ENCODE measurements around the gene TRMT1.

TRMT1 gene

DNA sequence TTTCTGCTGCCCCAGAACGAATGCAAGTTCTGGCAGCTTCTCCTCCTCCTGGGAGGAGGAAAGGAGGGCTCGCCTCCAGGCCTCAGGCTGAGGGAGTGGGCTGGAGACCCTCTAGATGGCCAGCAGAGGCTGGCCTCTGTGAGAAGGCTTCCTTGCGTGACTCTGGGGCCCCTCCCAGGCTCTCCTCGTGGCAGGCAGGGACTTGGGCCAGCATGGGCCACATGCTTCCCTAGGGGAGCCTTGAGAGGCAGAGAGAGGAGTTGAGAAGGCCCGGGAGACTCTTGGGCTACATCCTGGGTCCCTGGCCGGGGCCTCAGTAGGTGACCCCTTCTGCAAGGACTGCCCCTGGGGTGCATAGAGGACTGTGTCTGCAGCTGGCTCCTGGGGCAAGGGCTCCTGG lies 39.8 kb downstream of the TRMT1 start:
- in situ Hi-C loops (cut with HindIII; ENCODE audit: low sequenced_read_pairs) = no loop called here
- DNase-seq (ENCODE audit: low read depth) = no peak
- H3K4me3 ChIP-seq (ENCODE audit: low read depth, low read length) = no peak overlapping the region
- TF ChIP-seq, protein P1, sequence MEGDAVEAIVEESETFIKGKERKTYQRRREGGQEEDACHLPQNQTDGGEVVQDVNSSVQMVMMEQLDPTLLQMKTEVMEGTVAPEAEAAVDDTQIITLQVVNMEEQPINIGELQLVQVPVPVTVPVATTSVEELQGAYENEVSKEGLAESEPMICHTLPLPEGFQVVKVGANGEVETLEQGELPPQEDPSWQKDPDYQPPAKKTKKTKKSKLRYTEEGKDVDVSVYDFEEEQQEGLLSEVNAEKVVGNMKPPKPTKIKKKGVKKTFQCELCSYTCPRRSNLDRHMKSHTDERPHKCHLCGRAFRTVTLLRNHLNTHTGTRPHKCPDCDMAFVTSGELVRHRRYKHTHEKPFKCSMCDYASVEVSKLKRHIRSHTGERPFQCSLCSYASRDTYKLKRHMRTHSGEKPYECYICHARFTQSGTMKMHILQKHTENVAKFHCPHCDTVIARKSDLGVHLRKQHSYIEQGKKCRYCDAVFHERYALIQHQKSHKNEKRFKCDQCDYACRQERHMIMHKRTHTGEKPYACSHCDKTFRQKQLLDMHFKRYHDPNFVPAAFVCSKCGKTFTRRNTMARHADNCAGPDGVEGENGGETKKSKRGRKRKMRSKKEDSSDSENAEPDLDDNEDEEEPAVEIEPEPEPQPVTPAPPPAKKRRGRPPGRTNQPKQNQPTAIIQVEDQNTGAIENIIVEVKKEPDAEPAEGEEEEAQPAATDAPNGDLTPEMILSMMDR (IDR thresholded peaks at IDR 0.05; ENCODE audit: low read depth, low read length, missing control alignments) = no peak

DNA sequence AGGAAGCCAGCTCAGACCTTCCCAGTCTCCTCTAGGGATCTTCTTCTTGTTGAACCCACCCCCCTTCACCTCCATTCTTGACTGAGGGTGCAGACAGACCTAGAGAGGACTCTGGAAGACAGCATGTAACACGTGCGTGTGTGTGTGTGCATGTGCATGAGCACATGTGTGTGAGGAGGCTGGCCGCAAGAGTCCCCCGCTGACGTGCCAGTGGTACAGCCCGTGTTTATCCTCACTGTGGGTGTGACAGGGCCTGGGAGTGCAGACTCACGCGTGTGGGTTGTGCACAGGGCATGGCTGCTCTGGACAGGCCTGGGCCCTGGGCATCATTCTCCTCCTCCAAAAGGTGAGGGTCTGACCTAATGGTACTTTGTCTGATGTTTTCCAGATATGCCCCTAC lies 40.2 kb downstream of the TRMT1 start:
- TF ChIP-seq, protein P1 (IDR thresholded peaks at IDR 0.05; ENCODE audit: low read depth, low read length, missing control alignments) = no peak
- in situ Hi-C loops (cut with HindIII; ENCODE audit: low sequenced_read_pairs) = no loop called here
- H3K4me3 ChIP-seq (ENCODE audit: low read depth, low read length) = no peak overlapping the region
- DNase-seq (ENCODE audit: low read depth) = no peak

DNA sequence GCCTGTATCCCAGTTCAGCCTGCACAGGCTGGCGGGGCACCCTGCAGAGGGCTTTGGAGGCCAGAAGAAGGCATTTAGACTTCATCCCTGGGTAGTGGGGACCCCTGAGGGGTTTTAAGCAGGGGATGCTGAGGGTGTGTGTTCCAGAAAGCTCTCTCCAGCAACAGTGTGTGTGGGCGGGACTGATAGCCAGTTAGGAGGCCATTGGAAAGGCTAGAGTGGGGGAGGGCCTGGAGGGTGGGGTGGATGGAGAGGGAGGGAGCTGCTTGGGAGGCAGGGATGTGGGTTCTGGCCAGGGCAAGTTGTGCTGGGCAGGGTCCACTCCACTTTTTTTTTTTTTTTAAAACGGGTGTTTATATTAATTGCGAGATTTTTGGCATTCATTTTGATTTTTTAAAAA lies 42.2 kb downstream of the TRMT1 start:
- TF ChIP-seq, protein P1 (IDR thresholded peaks at IDR 0.05; ENCODE audit: low read depth, low read length, missing control alignments) = no peak
- no peak overlapping the region for H3K4me3 ChIP-seq (ENCODE audit: low read depth, low read length)
- DNase-seq (ENCODE audit: low read depth) = no peak
- in situ Hi-C loops (cut with HindIII; ENCODE audit: low sequenced_read_pairs) = loop anchor here (25.0 kb wide), 1 partner anchor 163 kb away; no protein-coding TSS in a partner anchor

DNA sequence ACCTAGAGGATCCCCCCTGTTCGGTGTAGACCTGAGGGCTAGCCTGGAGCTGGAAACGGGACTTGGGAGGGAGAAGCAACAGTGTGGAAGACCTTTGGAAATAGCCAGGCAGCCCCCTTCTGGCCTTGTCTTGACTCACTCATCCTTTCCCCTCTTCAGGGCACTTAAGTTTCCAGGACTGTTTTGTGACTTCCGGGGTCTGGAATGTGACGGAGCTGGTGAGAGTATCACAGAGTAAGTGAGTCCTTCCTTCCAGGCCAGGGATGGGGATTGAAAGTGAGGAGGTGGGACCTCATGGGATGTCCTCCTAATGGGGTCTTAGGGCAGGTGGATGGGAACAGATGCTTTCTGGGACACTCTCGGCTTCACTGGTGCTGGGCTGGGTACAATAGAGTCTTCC lies 43.3 kb downstream of the TRMT1 start:
- no peak for DNase-seq (ENCODE audit: low read depth)
- in situ Hi-C loops (cut with HindIII; ENCODE audit: low sequenced_read_pairs) = loop anchor here (25.0 kb wide), 1 partner anchor 164 kb away; no protein-coding TSS in a partner anchor
- H3K4me3 ChIP-seq (ENCODE audit: low read depth, low read length) = no peak overlapping the region
- TF ChIP-seq, protein P1 (IDR thresholded peaks at IDR 0.05; ENCODE audit: low read depth, low read length, missing control alignments) = no peak

DNA sequence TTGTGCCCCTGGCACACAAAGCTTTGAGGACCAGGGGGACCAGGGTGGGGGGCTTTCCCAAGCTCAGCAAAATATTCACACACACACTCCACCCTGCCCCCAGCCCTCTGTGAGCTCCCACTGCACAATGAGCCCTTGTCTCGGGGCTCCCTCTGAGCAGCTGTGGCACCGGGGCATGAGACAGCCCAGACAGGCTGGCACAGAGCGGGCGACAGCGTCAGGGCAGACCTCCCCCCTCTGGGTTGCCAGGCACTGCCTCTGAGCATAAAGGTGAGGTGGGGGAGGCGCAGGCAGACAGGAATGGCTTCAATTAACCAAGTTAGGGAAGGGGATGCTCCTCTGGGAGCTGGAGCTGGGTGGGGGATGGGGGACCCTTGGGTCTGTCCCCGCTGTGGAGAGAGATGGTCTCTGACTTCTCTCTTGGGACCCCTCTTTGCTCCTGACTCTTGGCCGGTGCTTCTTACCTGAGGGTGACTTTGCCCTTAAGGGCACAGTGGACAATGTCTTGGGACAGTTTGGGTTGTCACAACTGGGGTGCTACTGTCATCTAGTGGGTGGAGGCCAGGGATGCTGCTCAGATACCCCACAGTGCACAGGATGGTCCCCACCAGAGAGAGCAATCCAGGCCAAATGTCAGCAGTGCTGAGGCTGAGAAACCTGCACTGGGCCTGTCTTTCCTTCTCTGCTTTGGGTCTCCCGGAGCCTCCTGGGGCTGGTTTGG lies 44.2 kb downstream of the TRMT1 start:
- no peak overlapping the region for H3K4me3 ChIP-seq (ENCODE audit: low read depth, low read length)
- TF ChIP-seq, protein P1 (IDR thresholded peaks at IDR 0.05; ENCODE audit: low read depth, low read length, missing control alignments) = no peak
- DNase-seq (ENCODE audit: low read depth) = no peak
- in situ Hi-C loops (cut with HindIII; ENCODE audit: low sequenced_read_pairs) = loop anchor here (25.0 kb wide), 1 partner anchor 165 kb away; no protein-coding TSS in a partner anchor

DNA sequence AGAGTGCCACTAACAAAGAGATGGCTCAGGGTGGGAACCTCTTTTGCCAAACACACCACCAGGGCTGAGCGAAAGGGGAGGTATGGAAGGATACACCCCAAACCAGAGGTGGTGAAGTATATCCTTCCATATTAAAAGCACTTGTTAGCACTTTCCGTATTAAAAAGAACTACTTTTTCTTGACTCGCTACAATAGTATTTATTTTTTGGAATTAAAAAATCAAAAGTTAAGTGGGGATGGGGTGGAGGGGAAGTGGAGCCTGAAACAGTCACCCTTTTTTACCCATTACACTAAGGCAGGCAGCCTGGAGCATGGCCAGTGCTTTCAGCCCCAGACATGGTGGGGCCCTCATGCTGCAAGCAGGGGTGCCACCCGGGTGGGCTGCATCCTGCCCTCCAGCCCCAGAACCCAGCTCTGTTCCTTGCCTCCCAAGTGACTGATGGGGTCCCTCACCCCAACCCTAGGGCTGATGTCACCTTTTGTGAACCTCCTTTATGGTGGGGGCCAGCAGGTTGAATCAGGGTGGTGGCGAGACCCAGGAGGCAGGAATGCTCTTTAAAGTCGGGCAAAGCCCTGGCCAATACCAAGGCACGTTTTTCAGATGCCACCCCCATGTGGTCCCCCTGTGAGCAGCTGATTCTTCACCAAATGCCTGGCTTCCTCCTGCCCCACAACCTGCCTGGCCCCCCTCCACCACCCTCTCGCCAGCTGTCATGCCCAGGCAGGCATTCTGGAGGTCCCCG lies 44.9 kb downstream of the TRMT1 start:
- no peak overlapping the region for H3K4me3 ChIP-seq (ENCODE audit: low read depth, low read length)

More for the DNA sequence above, 44.9 kb downstream of the TRMT1 start:
- TF ChIP-seq, protein P1 (IDR thresholded peaks at IDR 0.05; ENCODE audit: low read depth, low read length, missing control alignments) = no peak
- in situ Hi-C loops (cut with HindIII; ENCODE audit: low sequenced_read_pairs) = loop anchor here (25.0 kb wide), 1 partner anchor 166 kb away; no protein-coding TSS in a partner anchor
- no peak for DNase-seq (ENCODE audit: low read depth)

All from astrocyte of the cerebellum (primary cell).